Kidney (tissue), 14 donors: Measurements from ENCODE around the gene BAG5. TPM values are rescaled to one million over a fixed set of nuclear protein-coding genes. Genes with fewer than 3 reads are reported as not detected.
"Not testable (repeated sequence)": the region's sequence is repeated elsewhere in the genome, so short reads cannot be mapped to it uniquely, and the experiment has no call there.

Source experiments
- DNase-seq, 5 donors: peaks; one replicate each; pipeline ENCODE4 v3.0.0-alpha.2; 2013 to 2020
- FAIRE-seq: peaks from 2 replicates; lab custom pipeline; 2012; peaks lifted over from hg19 to GRCh38; lab: Jason Lieb, UNC
- H3K27ac ChIP-seq, 2 donors: one replicate each; pipeline ENCODE4 v1.7.0; 2013; ENCODE audit warnings: low read depth in 2 of 2, low read length in 2 of 2, inconsistent platforms in 1 of 2
- H3K27me3 ChIP-seq: one replicate; pipeline ENCODE4 v1.7.1; 2013; ENCODE audit warnings: low read length, inconsistent platforms; ENCODE audit not compliant: control insufficient read depth, insufficient read depth
- H3K36me3 ChIP-seq, 3 donors: one replicate each; pipeline versions ENCODE4 v1.7.0 to v1.7.1; 2013; ENCODE audit warnings: low read length in 3 of 3, control low read depth in 1 of 3, inconsistent platforms in 1 of 3; ENCODE audit not compliant: insufficient read depth in 3 of 3, control insufficient read depth in 2 of 3
- H3K4me1 ChIP-seq, 3 donors: one replicate each; pipeline versions ENCODE4 v1.7.0 to v1.7.1; 2013; ENCODE audit warnings: low read length in 3 of 3, inconsistent platforms in 1 of 3, low read depth in 1 of 3; ENCODE audit not compliant: control insufficient read depth in 2 of 3, insufficient read depth in 2 of 3
- H3K4me3 ChIP-seq, 3 donors: one replicate each; pipeline versions ENCODE4 v1.7.0 to v1.8.1; 2013; ENCODE audit warnings: low read length in 3 of 3, control low read depth in 1 of 3, inconsistent platforms in 1 of 3
- H3K9ac ChIP-seq, 3 donors: one replicate each; pipeline versions ENCODE4 v1.7.0 to v1.7.1; 2013; ENCODE audit warnings: low read length in 3 of 3, control low read depth in 1 of 3, inconsistent platforms in 1 of 3
- H3K9me3 ChIP-seq, 3 donors: one replicate each; pipeline versions ENCODE4 v1.7.0 to v1.7.1; 2013; ENCODE audit warnings: low read length in 3 of 3, control low read depth in 1 of 3, inconsistent platforms in 1 of 3; ENCODE audit not compliant: control insufficient read depth in 2 of 3, insufficient read depth in 1 of 3
- CTCF ChIP-seq: IDR thresholded peaks from 3 replicates; pipeline ENCODE4 v1.5.1; 2012; ENCODE audit warnings: mild to moderate bottlenecking, moderate library complexity, borderline replicate concordance; ENCODE audit not compliant: insufficient read depth; ENCODE audit errors: extremely low read depth
- intact Hi-C: fragments of 100-400 bp; cut with DNase I; formaldehyde crosslinking; loops from one replicate; pipeline ENCODE4 v1.11.1; 2022
- polyA plus RNA-seq: library from polyadenylated mRNA; stranded (reverse); fragments of 350-450 nt; fragmentation: Illumina TruSeq; extraction: RNeasy Lipid Tissue Mini Kit (QIAGEN cat#74804); gene quantifications from one replicate; pipeline ENCODE4 v1.2.3, GENCODE V29; 2014; ENCODE audit warnings: low read depth, low replicate concordance; ENCODE audit not compliant: insufficient read depth
- total RNA-seq: library from RNA; stranded (reverse); fragmentation: NEBNext Ultra II Directional; extraction: Animal tissue kit (Norgen Biotek cat#: 25700); gene quantifications from one replicate; pipeline ENCODE4 v1.2.1, GENCODE V29; 2021
- donor health status: control.
- donor health status: control.
- donor health status: control.
- donor health status: control.
- donor health status: control.
- donor health status: DM: yes; HTN: yes; CAD: no.
- donor health status: Normal renal cell carcinoma (clear cell type).

BAG5 gene
- total and polyA plus RNA-seq, 2 donors from 2014 or later = 17.1 to 64.5 TPM

- peak overlapping the region in 1 of 3 donors; percentile 22 for H3K9ac ChIP-seq
- TF ChIP-seq CTCF = no peak
- FAIRE-seq (no peak), DNase-seq (peak in 1 of 5 donors; percentile 46)
- peaks cover 0 to 44% (median 38%) of the 10 kb centered on the region in 3 donors for H3K4me1 ChIP-seq
- no peaks in the 10 kb centered on the region for H3K27me3 ChIP-seq
- no peak overlapping the region for H3K4me3 ChIP-seq
- intact Hi-C loops = no loop called here
- no peaks in the 10 kb centered on the region for H3K36me3 ChIP-seq
- H3K27ac ChIP-seq = peak overlapping the region; percentile 45 to 81
- no peaks in the 10 kb centered on the region for H3K9me3 ChIP-seq
Observed at GRCh38 chr14:103526247-103526913, 36.1 kb downstream of the BAG5 start.

GRCh38 chr14:103525430-103526246 is 36.8 kb downstream of the BAG5 start:
- H3K4me1 ChIP-seq = peaks cover 0 to 44% (median 38%) of the 10 kb centered on the region in 3 donors
- peak overlapping the region; percentile 45 to 81 for H3K27ac ChIP-seq
- intact Hi-C loops, H3K4me3 ChIP-seq, H3K36me3 ChIP-seq, H3K9me3 ChIP-seq, FAIRE-seq, H3K27me3 ChIP-seq: not testable (repeated sequence)
- peak in 3 of 5 donors; percentile 53 to 73 (median 64) for DNase-seq
- H3K9ac ChIP-seq = peak overlapping the region in 1 of 3 donors; percentile 22

GRCh38 chr14:103524002-103524935 is 38.2 kb downstream of the BAG5 start:
- Histone ChIP-seq H3K27ac (peak overlapping the region; percentile 0 to 28), H3K4me1 (peaks cover 0 to 45% (median 31%) of the 10 kb centered on the region in 3 donors)

More at GRCh38 chr14:103524002-103524935, 38.2 kb downstream of the BAG5 start:
- intact Hi-C loops = no loop called here
- H3K9me3 ChIP-seq = no peaks in the 10 kb centered on the region
- no peak for TF ChIP-seq CTCF
- no peaks in the 10 kb centered on the region for H3K36me3 ChIP-seq
- FAIRE-seq (no peak), DNase-seq (peak in 1 of 5 donors; percentile 54)
- no peak overlapping the region for H3K4me3 ChIP-seq
- H3K9ac ChIP-seq = no peak overlapping the region
- no peaks in the 10 kb centered on the region for H3K27me3 ChIP-seq
